SK-N-SH (cell line): ENCODE data around the gene PCSK9. TPM values are rescaled to one million over a fixed set of nuclear protein-coding genes. Genes with fewer than 3 reads are reported as not detected.

Experiments
- CTCF ChIA-PET: fragments of 300-600, 350-600 bp; formaldehyde crosslinking; extraction: SDS; loops from one replicate; lab custom pipeline; 2021; lab: Yijun Ruan, JAX
- POLR2A ChIA-PET: fragments of 350-600 bp; sonication (Branson Sonifier 250); formaldehyde crosslinking; extraction: SDS; loops from one replicate; lab custom pipeline; 2020; ENCODE audit warnings: antibody characterized with exemption, inconsistent platforms; lab: Yijun Ruan, JAX
- DNase-seq: peaks from one replicate; pipeline ENCODE4 v3.0.0; 2012
- H2AFZ ChIP-seq: fragments of 200-600 bp; sonication (generic); 2 replicates; pipeline ENCODE4 v1.8.1; 2016; ENCODE audit warnings: antibody characterized with exemption, mild to moderate bottlenecking, low read depth
- H3F3A ChIP-seq: fragments of 200-600 bp; sonication (generic); replicated peaks from 2 replicates; pipeline ENCODE3; 2016; ENCODE audit warnings: antibody characterized with exemption, mild to moderate bottlenecking; ENCODE audit not compliant: insufficient read depth
- H3K27ac ChIP-seq, 2 experiments: fragments of 200-500 bp in 1 of 2; fragments of 200-600 bp in 1 of 2; sonication (Bioruptor generic) in 1 of 2; sonication (generic), shearing (Covaris generic) in 1 of 2; 2 replicates each; pipeline versions ENCODE4 v1.5.1 to v1.6.1; 2014 to 2016; ENCODE audit warnings: low read depth in 2 of 2, inconsistent platforms in 1 of 2, low read length in 1 of 2, mild to moderate bottlenecking in 1 of 2, mixed read lengths in 1 of 2
- H3K27me3 ChIP-seq: fragments of 200-600 bp; sonication (generic), shearing (Covaris generic); 2 replicates; pipeline ENCODE4 v1.6.1; 2016; ENCODE audit warnings: mixed run types; ENCODE audit not compliant: insufficient read depth
- H3K36me3 ChIP-seq, 2 experiments: fragments of 200-500 bp in 1 of 2; fragments of 200-600 bp in 1 of 2; sonication (Bioruptor generic) in 1 of 2; sonication (generic) in 1 of 2; replicated peaks in 1 of 2; 2 replicates each; pipeline versions ENCODE3 to v1.5.1; 2014 to 2016; ENCODE audit warnings: low read length in 1 of 2, mild to moderate bottlenecking in 1 of 2; ENCODE audit not compliant: insufficient read depth in 2 of 2, control insufficient read depth in 1 of 2
- H3K4me1 ChIP-seq, 2 experiments: fragments of 200-500 bp in 1 of 2; fragments of 200-600 bp in 1 of 2; sonication (Bioruptor generic) in 1 of 2; sonication (generic), shearing (Covaris generic) in 1 of 2; 2 replicates each; pipeline versions ENCODE4 v1.5.1 to v1.6.1; 2014 to 2016; ENCODE audit warnings: low read depth in 1 of 2, low read length in 1 of 2, mixed run types in 1 of 2; ENCODE audit not compliant: insufficient read depth in 2 of 2, control insufficient read depth in 1 of 2
- H3K4me2 ChIP-seq: fragments of 200-600 bp; sonication (generic), shearing (Covaris generic); 2 replicates; pipeline ENCODE4 v1.6.1; 2017; ENCODE audit warnings: mixed run types
- H3K4me3 ChIP-seq, 2 experiments: fragments of 200-500 bp in 1 of 2; fragments of 200-600 bp in 1 of 2; sonication (Bioruptor generic) in 1 of 2; sonication (generic), shearing (Covaris generic) in 1 of 2; 2 replicates each; pipeline versions ENCODE4 v1.5.1 to v1.8.1; 2014 to 2016; ENCODE audit warnings: low read depth in 2 of 2, inconsistent platforms in 1 of 2, low read length in 1 of 2, mild to moderate bottlenecking in 1 of 2, mixed read lengths in 1 of 2, moderate library complexity in 1 of 2
- H3K79me2 ChIP-seq: fragments of 200-600 bp; sonication (generic); 2 replicates; pipeline ENCODE4 v1.8.1; 2017; ENCODE audit warnings: mild to moderate bottlenecking; ENCODE audit not compliant: insufficient read depth
- H3K9ac ChIP-seq: fragments of 200-600 bp; sonication (generic); 2 replicates; pipeline ENCODE4 v1.6.1; 2017; ENCODE audit warnings: mixed run types
- H3K9me2 ChIP-seq: fragments of 200-600 bp; sonication (generic); 2 replicates; pipeline ENCODE4 v1.6.1; 2017; ENCODE audit warnings: mixed run types
- H3K9me3 ChIP-seq: fragments of 200-600 bp; sonication (generic); 2 replicates; pipeline ENCODE4 v1.6.1; 2017; ENCODE audit warnings: mixed run types, mild to moderate bottlenecking, moderate library complexity
- H4K20me1 ChIP-seq: fragments of 200-600 bp; sonication (generic); 2 replicates; pipeline ENCODE4 v1.6.1; 2017; ENCODE audit warnings: mild to moderate bottlenecking, mixed run types; ENCODE audit not compliant: insufficient read depth
- EP300 ChIP-seq, 2 experiments: IDR thresholded peaks; 2 replicates each; pipeline versions ENCODE4 v1.4.0 to v1.6.1; 2012; ENCODE audit warnings: borderline replicate concordance in 1 of 2, low read depth in 1 of 2, low read length in 1 of 2
- FOXJ3 ChIP-seq: sonication (generic); formaldehyde crosslinking; IDR thresholded peaks from 2 replicates; pipeline ENCODE4 v1.5.1; 2020; ENCODE audit warnings: mild to moderate bottlenecking, missing genetic modification reagents
- FOXM1 ChIP-seq: IDR thresholded peaks from 2 replicates; pipeline ENCODE4 v1.4.0; 2012; ENCODE audit warnings: low read depth, mild to moderate bottlenecking
- GABPA ChIP-seq: IDR thresholded peaks from 2 replicates; pipeline ENCODE4 v1.4.0; 2012; ENCODE audit warnings: low read depth, mild to moderate bottlenecking
- POLR2AphosphoS5 ChIP-seq: IDR thresholded peaks from 2 replicates; pipeline ENCODE4 v1.6.1; 2012; ENCODE audit warnings: low read depth, low read length
- RAD21 ChIP-seq: IDR thresholded peaks from 2 replicates; pipeline ENCODE4 v1.6.1; 2012; ENCODE audit warnings: mild to moderate bottlenecking, low read length
- SMC3 ChIP-seq: IDR thresholded peaks from 2 replicates; pipeline ENCODE4 v1.6.1; 2012; ENCODE audit warnings: low read depth, low read length, improper control_type of control experiment
- TAF1 ChIP-seq: IDR thresholded peaks from 2 replicates; pipeline ENCODE4 v1.6.1; 2012; ENCODE audit warnings: low read depth, mild to moderate bottlenecking, low read length, moderate library complexity, borderline replicate concordance
- TEAD4 ChIP-seq: IDR thresholded peaks from 2 replicates; pipeline ENCODE4 v1.4.0; 2012; ENCODE audit warnings: mild to moderate bottlenecking, borderline replicate concordance; ENCODE audit not compliant: insufficient read depth
- WGBS: methylation state at CpG from one replicate; pipeline ENCODE4 v1.1.6; 2017; ENCODE audit warnings: low lambda C conversion rate; 5-methylcytosine and 5-hydroxymethylcytosine counted together
- polyA plus RNA-seq, 3 experiments: library from polyadenylated mRNA; depleted of rRNA; stranded (reverse); fragments of >200 nt; gene quantifications; 2 replicates each; pipeline ENCODE4 v1.2.3, GENCODE V29; 2012
- TF ChIP-seq, protein P1 (sequence below): fragments of 200-600 bp; sonication (generic); IDR thresholded peaks from 2 replicates; pipeline ENCODE4 v1.6.1; 2017; ENCODE audit warnings: antibody characterized with exemption, mild to moderate bottlenecking, moderate library complexity

PCSK9 gene
- polyA plus RNA-seq, 1 of the 3 experiments (the other 2 are of a cell fraction), result 0.02 TPM

DNA sequence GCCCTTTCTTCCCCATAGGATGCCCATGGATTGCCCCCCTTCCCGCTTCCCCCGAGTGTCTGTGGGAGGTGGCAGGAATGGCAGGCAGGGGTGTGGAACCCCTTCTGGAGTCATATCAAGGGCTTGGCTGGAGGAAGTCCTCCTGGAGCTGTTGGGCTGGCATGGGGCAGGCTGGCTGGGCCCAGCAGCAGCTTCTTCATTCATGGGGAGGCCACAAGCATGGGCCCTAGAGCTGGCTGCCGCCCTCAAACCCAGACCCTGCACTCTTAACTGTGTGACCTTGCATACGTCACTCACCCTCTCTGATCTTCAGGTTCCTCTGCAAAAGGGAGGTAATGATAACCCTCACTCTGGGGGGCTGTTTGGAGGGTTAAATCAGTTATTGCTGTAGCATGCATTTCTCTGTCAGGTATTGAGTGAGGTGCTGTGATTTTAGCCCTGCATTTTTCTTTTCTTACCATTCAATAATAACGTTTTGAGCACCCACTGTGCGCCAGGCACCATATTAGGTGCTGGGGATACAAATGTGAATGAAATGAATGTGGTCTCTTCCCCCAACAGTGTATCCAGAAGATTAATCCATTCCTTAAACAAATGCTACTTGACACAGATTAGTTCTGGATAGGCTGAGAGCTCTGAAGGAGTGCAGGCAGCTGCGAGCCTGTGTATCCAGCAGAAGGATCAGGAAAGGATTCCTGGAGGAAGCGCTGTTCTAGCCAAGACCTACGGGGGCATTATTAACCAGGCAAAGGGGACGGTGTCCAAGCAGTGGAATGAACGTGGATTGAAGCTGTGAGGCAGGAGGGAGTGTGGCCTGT lies 9.3 kb downstream of the PCSK9 start (continued):
- no peak for TF ChIP-seq TAF1

DNA sequence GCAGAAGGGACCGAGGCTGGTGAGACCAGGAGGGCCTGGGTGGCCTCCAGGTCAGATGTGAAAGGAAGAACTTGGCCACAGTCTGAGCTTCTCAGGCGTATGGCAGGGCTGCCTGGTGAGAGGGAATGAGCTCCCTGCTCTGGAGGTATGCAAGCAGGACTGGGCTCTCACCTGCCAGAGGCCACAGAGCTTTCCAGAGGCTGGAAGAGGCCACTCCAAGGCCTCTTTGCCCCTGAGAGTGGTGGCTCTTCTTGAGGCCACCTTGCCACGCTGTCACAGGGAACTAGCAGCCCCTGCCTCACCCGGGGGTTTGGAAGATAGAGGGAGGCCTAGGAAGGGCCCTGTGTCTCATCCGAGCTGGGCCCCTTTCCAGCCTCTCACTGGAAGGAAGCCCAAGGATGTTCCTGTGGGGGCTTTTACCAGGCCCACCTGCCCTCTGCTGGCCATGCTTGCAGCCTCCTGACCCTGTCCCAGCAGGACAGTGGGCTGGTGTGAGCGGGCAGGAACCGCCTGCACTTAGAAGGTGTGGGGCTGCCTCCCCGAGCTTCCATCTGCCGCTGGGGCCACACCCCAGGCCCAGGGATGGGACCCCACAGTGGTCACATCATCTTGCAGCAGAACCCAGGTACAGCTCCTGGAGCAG lies 10.0 kb downstream of the PCSK9 start:
- POLR2A ChIA-PET, result interaction anchor here (1.2 kb wide), 1 partner anchor 9 kb away, joined by 5 read pairs; no protein-coding TSS in a partner anchor
- TF ChIP-seq, protein P1, sequence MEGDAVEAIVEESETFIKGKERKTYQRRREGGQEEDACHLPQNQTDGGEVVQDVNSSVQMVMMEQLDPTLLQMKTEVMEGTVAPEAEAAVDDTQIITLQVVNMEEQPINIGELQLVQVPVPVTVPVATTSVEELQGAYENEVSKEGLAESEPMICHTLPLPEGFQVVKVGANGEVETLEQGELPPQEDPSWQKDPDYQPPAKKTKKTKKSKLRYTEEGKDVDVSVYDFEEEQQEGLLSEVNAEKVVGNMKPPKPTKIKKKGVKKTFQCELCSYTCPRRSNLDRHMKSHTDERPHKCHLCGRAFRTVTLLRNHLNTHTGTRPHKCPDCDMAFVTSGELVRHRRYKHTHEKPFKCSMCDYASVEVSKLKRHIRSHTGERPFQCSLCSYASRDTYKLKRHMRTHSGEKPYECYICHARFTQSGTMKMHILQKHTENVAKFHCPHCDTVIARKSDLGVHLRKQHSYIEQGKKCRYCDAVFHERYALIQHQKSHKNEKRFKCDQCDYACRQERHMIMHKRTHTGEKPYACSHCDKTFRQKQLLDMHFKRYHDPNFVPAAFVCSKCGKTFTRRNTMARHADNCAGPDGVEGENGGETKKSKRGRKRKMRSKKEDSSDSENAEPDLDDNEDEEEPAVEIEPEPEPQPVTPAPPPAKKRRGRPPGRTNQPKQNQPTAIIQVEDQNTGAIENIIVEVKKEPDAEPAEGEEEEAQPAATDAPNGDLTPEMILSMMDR, result no peak
- TF ChIP-seq GABPA, result no peak
- no peak for TF ChIP-seq TEAD4
- no peak for TF ChIP-seq FOXM1
- TF ChIP-seq SMC3, result no peak
- TF ChIP-seq EP300 (IDR thresholded peaks at IDR 0.05; ENCODE audit: borderline replicate concordance in 1 of 2, low read depth in 1 of 2, low read length in 1 of 2), result no peak
- no peak for TF ChIP-seq FOXJ3 (CRISPR knock-in tag)
- Histone ChIP-seq H3K36me3 (no peaks in the 10 kb centered on the region), H3K9ac (no peak overlapping the region), H3K9me3 (no peaks in the 10 kb centered on the region), H2AFZ (no peak overlapping the region), H3K79me2 (no peaks in the 10 kb centered on the region), H4K20me1 (no peaks in the 10 kb centered on the region), H3K27ac (peak overlapping the region in 1 of 2 experiments; percentile 9; a peak in 1 of 4 replicates), H3F3A (no peaks in the 10 kb centered on the region), H3K4me1 (peaks cover 0 to 28% of the 10 kb centered on the region in 2 experiments; a peak in 1 of 4 replicates), H3K9me2 (no peaks in the 10 kb centered on the region), H3K27me3 (no peaks in the 10 kb centered on the region), H3K4me2 (no peak overlapping the region), H3K4me3 (no peak overlapping the region)
- DNase-seq, result no peak
- 70% methylated on average over 4 of the region's 9 CpGs for WGBS
- CTCF ChIA-PET, result interaction anchor here (1.0 to 2.9 kb wide), 8 partner anchors 10 to 104 kb away, joined by 4 to 15 read pairs (median 6); partner anchors contain the start of gene PCSK9

DNA sequence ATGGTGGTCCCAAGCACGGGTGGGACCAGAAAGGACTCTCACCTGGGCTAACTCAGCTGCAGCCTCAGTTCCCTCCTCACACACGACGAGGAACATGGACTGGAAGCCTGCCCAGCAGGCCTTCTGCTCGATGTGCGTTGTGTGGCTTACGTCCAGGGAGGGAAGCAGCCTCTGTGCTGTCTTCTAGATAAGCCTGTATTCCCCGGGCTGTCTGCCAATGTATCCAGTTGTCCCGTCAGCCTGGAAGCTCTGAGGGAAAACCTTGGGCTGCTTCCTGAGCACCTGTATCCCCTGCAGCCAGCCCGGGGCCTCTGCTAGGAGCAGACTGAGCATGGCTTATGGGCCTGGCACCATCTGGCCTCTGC lies 10.5 kb downstream of the PCSK9 start:
- H2AFZ ChIP-seq, result no peak overlapping the region
- H4K20me1 ChIP-seq, result no peaks in the 10 kb centered on the region
- CTCF ChIA-PET, result interaction anchor here (1.0 to 2.9 kb wide), 5 partner anchors 10 to 105 kb away, joined by 4 to 15 read pairs (median 8); no protein-coding TSS in a partner anchor
- no peaks in the 10 kb centered on the region for H3K9me2 ChIP-seq
- no peaks in the 10 kb centered on the region for H3K79me2 ChIP-seq
- WGBS, result 43% methylated on average over 4 of the region's 9 CpGs
- H3F3A ChIP-seq, result no peaks in the 10 kb centered on the region
- H3K9ac ChIP-seq, result no peak overlapping the region
- H3K27ac ChIP-seq, result peak overlapping the region in 1 of 2 experiments; percentile 62; a peak in 1 of 4 replicates
- no peaks in the 10 kb centered on the region for H3K9me3 ChIP-seq
- POLR2A ChIA-PET, result interaction anchor here (1.2 kb wide), 1 partner anchor 10 kb away, joined by 5 read pairs; no protein-coding TSS in a partner anchor
- no peak overlapping the region for H3K4me3 ChIP-seq
- peak; percentile 67 for DNase-seq
- TF ChIP-seq RAD21, result no peak
- no peak for TF ChIP-seq SMC3
- no peak for TF ChIP-seq POLR2AphosphoS5
- TF ChIP-seq FOXJ3 (CRISPR knock-in tag), result no peak
- TF ChIP-seq TAF1, result no peak
- TF ChIP-seq GABPA, result no peak
- peaks cover 0 to 28% of the 10 kb centered on the region in 2 experiments; a peak in 1 of 4 replicates for H3K4me1 ChIP-seq
- no peaks in the 10 kb centered on the region for H3K27me3 ChIP-seq
- no peak overlapping the region for H3K4me2 ChIP-seq
- H3K36me3 ChIP-seq, result no peaks in the 10 kb centered on the region
